Stimulated activated CD4-positive, alpha-beta T cell treated with anti-CD3 and anti-CD28 coated beads, Interleukin-12 subunit alpha, Interleukin-12 subunit beta, amount 100 ng/mL, for 48 hours (primary cell): Measurements from ENCODE around the gene RHBDF1.

Experiments
- DNase-seq, 3 donors: peaks; one replicate each; pipeline ENCODE4 v3.0.0-alpha.2; 2020; ENCODE audit warnings: low read depth in 2 of 3, low spot score in 1 of 3

The RHBDF1 gene

DNA sequence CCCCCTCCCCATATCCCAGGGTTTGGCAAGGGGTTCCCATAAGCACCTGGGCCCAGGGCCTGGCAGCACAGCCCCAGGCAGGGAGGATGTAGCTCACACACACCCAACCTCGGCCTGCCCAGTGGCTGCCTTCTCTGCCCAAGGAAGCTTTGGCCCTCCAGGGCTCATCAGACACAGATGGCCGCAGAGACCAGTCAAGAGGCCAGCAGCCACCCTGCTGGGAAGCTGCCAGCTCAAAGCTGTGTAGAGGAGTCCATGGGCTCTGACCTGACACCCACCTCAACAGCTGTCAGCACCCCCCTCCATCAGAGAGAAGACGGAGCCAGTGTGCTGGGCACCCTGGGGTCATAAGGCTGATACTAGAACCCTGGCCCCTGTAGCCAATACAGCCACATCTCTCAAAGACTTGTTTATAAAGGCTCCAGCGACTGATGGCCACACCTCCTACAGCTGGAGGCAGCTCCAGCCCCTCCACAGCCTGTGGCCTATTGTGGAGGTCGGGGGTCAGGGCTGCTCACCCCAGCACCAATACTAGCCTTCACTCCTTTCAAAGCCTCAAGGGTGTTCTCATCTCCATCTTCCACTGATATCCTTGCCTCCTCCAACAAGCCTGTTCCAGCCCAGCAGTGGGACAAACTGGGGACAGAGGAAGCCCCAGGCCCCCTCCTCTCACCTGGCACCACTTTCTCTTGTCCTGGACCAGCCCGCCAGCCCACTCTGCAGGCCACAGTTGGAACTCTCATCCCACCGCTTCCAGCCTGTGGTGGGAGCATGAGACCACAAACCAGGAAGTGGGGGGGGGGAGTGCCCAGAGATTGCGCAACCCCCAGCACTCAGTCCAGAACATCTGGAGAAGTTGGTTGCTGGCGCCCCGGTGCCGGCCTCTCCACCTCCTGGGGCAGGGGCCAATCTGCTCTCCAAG, 3.4 kb upstream of the RHBDF1 start:
- DNase-seq = no peak

DNA sequence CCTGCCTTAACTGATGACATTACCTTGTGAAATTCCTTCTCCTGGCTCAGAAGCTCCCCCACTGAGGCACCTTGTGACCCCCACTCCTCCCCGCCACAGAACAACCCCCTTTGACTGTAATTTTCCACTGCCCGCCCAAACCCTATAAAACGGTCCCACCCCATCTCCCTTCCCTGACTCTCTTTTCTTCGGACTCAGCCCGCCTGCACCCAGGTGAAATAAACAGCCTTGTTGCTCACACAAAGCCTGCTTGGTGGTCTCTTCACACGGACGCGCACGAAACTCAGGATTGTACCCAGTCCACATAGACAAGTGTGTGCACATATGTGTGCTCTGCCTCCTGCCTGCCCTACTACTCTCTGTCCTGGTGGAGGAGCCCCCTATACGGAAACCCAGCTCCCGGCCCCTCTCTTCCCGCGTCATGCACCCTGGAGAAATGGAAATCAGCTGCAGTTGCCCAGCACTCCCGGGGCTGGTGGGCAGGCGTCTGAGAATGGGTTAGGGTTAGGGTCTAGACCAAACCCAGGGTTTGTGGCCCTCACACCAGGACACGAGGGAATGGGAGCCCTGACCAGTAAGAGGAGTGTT, 2.4 kb upstream of the RHBDF1 start:
- no peak for DNase-seq

DNA sequence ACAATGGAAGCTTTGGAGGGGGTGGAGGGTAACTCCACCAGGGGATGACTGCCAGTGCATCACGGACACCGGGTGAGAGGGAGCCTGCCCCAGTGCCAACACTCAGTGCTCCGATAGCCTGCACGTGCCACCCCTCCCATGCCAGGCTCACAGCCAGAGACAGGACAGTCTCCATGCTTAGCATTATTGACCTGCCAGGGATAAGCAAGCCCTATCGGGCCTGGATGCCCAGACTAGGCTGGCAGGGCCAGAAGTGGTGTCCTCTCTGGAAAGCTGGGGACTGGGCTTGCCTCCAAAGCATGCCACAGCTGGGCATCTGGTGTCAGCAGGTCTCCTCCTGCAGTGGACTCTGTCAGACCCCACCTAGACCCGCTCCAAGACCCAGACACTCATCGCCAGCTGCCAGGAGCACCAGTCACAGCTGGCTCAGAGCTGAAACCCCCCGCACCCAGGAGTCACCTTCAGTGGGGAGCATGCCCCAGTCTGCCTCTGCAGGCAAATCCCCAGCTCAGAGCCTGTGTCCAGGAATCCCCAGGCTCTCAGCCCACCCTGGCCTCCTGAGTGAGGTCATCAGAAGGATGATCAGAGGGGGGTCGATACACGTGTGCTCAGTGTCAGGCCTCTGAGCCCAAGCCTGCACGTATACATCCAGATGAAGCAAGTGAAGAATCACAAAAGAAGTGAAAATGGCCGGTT, 1.8 kb upstream of the RHBDF1 start:
- no peak for DNase-seq

DNA sequence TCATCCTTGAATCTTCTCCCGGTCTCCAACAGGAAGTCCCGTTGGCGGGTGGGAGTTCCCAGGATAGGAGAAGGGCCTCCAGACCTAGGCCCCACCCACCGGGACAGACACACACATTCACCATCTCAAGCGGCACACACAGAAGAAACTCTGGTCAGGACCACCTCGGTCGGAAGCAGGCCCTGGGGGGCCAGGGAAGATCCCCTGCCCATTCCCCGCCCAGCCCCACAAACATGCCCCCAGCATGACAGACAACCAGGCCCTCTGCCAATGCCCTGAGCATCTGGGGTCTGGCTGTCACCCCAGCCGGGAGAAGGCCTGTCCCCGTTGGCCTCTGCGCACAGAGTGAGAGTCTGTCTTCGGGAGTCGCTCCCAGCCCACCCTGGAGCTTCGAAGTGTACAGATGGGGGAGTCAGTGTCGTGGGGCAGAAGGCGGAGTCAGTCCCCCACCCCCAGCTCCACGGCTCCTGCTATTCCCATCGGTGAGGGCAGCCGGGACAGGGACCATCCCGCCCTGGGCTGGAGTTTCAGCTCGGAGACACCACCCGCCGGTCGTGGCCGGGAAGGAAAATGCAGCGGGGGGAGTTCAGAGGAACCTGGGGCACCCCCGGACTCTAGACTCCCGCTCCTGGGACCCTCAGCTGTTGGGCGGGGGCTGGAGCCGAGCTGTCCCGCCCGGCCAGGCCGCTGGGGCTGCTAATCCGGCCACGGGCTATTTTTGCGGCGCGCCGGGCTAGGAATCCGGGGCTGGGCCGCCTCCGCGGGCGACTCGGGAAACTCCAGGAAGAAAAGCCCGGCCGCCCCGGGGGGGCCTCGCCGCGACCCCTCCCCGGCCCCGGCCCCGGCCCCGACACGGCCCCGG, 660 bp downstream of the RHBDF1 start:
- DNase-seq = no peak

DNA sequence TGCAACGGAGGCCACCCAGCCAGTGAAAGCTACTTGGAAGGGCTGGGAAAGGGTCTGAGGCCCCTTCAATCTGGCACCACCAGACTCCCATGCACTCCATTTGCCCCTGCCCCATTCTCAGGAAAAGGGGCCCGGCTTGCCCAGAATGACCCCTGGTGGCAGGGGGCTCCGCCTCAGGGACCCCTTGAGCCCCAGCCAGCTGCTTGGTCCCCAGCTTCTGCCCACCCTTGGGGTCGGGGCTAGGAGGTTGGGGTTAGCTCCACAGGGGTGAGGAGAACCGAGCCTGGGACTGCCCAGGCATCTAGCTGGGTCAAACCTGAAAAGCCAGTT, 1.3 kb downstream of the RHBDF1 start:
- no peak for DNase-seq

DNA sequence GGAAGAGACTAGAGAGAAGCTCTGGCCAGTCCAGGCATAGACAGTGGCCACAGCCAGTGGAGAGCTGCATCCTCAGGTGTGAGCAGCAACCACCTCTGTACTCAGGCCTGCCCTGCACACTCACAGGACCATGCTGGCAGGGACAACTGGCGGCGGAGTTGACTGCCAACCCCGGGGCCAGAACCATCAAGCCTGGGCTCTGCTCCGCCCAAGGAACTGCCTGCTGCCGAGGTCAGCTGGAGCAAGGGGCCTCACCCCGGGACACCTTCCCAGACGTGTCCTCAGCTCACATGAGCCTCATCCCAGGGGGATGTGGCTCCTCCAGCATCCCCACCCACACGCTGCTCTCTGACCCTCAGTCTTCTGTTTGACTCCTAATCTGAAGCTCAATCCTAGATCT, 3.2 kb downstream of the RHBDF1 start:
- DNase-seq = no peak

DNA sequence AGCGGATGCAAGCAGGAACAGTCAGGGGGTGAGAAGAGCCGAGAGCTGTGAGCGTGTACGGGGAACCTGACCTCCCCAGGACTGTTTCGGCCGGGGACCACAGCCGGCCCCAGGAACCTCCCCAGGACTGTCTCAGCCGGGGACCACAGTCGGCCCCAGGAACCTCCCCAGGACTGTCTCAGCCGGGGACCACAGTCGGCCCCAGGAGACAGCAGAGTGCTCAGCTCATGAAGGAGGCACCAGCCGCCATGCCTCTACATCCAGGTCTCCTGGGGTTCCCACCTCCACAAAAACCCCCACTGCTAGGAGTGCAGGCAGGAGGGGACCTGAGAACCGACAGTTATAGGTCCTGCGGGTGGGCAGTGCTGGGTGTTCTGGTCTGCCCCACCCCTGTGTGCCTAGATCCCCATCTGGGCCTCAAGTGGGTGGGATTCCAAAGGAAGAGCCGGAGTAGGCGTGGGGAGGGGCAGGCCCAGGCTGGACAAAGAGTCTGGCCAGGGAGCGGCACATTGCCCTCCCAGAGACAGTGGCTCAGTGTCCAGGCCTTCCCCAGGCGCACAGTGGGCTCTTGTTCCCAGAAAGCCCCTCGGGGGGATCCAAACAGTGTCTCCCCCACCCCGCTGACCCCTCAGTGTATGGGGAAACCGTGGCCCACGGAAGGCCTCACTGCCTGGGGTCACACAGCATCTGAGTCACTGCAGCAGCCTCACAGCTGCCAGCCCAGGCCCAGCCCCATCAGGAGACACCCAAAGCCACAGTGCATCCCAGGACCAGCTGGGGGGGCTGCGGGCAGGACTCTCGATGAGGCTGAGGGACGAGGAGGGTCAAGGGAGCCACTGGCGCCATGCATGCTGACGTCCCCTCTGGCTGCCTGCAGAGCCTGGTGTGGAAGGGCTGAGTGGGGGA, 4.3 kb downstream of the RHBDF1 start:
- DNase-seq = no peak

DNA sequence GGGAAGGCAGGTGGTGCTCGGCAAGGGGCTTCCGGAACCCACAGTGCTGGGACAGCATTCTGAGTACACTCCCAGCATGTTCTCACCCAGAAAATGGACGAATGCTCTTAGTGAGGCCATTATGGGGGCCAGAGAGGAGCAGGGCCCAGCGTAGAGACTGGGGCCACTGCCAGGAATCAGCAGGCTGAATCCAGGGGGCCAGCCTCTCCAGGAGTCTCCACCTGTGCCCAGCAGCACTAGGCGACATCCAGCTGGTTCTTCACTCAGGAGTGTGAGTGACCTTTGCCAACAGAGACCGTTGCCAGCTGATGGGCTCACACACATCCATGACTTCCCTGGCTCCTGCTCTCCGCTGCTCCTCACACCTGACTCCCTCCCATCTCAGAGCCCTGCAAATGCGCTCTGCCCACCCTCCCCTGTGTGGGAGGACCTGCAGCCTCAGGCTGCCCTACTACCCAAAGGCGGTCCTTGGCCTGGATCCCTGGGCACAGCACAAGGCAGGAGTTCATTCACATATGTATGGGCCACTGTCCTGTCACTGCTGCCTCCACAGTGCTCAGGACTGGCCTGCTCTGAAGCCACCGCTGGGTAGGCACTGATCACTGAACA, 5.1 kb downstream of the RHBDF1 start:
- no peak for DNase-seq

DNA sequence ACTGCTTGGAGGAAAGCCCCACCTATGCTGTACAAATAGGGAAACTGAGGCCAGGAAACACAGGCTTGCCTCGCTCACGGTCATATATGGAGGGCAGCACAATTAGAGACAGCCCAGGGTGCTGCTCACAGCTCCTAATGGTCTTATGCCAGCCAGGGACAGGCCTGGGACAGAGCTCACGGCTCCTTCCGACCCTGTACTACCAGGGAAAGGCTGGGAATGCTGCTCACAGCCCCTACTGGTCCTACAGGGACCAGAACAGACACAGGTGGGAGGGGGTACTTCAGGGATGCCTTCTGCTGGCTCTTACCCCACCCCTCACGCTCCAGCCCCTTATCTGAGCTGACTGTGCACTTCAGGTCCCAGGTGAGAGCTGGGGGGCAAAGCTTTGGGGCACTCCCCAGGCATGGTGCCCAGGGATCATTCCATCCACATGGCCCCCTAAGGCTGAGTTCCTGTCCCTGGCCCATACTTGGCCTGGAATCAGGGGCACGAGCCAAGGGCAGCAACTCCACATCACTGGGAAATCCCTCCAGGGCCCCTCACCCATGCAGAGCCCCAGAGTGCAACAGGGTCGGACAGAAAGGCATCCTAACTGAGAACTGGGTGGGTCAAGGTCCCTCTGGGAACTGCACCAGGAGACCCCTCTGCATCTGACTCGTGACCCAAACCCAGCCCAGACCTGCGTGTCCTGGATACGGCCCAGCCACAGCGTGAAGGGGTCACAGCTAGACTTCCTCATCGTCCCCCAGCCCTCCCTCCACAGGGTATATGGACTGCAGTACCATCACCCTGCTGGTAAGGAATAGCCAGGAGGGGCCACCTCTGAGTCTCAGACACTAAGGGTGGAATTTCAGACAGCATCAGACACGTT, 5.9 kb downstream of the RHBDF1 start:
- DNase-seq = no peak

DNA sequence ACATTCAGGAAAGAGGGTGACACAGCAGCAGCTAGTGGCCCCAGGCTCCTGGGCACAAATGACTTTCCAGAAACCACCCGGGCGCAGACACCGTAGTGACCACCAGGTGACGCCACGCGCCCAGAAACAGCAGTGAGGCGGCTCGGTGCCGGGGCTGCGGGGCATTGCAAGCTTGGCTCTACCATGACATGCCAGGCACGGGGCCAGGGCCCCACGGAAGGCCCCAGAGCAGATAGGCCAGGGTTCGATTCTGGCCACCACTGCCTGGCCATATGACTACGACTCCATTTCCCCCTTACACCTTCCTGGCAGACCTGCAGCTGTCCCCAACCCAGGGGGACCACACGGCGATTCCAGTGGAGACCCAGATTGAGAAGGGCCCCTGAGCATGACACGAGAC, 6.7 kb downstream of the RHBDF1 start:
- peak; percentile 77 to 93 (median 77) for DNase-seq

DNA sequence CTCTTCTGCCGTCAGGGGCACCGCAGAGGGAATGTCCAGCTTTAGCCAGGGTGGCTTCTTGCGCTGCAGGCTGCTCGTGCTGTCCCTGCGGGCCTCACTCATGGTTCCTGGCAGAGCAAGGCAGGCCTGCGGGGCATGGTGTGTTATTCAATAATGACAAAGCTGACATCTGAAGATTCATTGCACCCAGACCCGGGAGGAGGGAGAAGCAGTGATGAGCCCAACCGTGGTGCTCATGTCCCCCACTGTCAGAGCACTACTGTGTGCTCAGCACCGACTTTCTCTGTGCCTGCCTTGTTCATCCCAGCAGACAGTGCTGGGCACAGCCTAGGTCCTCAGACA, 7.5 kb downstream of the RHBDF1 start:
- DNase-seq = no peak

DNA sequence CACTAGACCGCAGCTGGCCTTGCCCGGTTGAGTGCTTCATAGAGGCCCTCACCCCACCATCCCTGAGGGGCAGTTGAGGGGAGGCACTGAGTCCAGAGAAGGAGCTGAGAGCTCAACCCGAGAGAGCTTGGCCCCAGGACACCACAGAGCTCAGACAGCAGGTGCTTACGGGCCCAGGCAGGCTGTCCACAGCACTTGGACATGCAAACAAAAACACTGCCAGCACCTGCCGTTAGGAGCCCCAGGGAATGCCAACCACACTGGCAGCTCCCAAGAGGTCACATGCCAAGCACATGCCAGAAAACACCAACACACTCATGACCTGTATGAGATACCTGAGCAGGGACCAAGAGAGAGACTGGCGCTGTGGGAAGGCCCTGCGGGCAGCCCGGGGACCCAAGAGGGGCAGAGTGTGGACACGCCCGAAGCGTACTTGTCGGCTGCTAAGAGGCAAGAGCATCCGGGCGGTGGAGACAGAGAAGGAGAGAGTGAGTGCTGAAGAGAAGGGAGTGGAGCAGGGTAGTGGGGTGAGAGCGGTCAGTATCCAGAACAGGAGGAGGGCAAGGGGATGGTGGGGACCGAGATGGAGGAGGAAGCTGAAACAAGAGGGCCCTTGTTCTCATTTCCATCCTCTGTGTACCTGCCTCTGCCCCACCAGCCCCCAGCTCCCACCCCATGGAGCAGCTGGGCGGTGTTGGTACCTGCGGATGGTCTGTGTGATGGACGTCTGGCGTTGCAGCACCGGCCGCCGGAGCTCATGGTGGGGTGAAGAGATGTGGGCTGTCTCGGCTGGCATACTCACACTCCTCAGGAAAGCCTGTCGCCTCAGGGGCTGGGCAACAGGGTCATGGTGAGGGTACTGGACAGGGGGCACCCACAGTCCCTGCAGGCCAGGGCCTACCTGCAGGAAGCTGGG, 8.2 kb downstream of the RHBDF1 start:
- no peak for DNase-seq

DNA sequence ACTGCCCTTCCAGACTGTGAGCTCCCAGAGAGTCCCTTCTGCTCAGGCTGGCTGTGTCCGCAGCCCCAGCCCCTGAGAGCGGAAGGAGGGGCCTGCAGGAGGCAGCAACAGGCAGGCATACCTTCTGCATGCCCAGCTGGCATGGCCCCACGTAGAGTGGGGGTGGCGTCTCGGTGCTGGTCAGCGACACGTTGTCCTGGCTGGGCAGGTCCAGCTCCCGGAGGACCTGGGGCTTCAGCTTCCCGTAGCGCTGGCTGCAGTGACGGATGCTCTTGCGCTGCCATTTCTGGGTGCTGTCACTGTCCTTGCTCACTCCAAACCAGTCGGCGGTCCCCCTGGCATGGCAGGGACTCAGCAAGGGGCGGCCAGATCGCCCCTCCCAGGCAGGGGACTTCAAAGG, 9.0 kb downstream of the RHBDF1 start:
- DNase-seq = no peak

DNA sequence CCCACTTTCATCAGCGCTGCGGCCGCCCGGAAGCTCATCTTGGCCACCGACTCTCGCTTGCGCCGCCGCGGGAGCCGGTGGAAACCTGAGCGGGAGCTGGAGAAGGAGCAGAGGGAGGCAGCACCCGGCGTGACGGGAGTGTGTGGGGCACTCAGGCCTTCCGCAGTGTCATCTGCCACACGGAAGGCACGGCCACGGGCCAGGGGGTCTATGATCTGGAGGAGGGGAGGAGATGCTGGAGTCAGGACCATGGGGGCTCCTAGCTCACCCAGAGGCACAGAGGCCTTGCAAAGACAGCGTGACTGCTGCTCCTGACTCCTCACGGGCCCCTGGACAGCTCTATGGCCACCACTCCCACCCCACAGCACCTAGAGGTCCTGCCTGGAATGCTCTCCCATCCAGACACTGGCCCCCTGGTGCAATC, 9.5 kb downstream of the RHBDF1 start:
- no peak for DNase-seq

DNA sequence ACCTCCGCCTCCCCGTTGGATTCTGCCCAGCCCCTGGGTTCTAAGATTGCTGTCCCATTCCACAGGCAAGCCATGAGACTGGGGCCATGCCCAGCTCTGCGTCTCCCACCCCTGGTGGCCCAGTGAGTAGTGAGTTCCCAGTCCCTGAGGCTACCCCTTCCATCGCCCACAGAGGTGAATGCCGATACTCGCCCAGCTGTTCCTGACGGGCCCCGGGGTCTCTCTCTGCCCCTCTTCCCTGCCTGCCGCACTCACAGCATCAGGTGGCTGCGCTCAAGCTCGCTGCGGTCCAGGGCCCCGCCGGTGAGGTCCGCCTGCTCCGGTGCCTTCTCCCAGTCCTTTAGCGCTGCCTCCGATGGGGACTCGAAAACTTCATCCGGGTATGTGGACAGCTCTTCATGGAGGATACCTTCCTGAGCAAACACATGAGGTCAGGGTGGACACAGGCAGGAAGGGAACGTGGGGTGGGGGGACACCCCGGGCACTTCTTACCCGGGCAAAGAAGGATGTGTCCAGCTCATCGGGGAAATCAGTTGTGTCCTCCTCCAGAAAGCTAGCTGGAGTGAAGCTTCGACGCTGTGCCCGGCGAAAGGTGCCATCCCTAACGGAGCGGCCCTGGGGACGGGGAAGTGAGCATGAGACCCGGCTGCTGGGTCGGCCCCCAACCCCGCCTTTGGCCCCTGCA, 10.0 kb downstream of the RHBDF1 start:
- no peak for DNase-seq

DNA sequence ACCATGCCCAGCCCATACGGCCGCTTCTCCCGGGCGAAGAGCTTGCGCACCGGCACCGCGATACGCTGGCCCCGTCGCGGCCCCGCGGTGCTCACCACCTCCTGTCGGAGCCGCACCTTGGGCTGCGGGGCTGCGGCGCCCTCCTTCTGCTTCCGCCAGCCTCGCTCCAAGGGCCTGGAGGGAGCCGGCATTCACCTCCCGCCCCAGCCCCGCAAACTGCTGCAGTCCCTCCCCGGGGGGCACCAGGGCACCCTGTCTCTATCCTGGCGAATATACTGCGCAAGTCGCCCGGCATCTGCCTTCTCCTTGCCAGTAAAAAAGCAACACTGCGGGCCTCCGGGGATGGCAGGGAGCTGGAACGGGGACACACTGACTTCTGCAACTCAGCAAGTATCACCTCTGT, 10.6 kb downstream of the RHBDF1 start:
- no peak for DNase-seq
